GM21786 (cell line): ENCODE measurements around the gene GBF1.
"Not testable (repeated sequence)": the region's sequence is repeated elsewhere in the genome, so short reads cannot be mapped to it uniquely, and the experiment has no call there.

Experiments
- ATAC-seq: cut with Tn5 transposase; IDR thresholded peaks from one replicate; pipeline ENCODE4 v1.9.1; 2021; ENCODE audit not compliant: unreplicated experiment

Gene GBF1

DNA sequence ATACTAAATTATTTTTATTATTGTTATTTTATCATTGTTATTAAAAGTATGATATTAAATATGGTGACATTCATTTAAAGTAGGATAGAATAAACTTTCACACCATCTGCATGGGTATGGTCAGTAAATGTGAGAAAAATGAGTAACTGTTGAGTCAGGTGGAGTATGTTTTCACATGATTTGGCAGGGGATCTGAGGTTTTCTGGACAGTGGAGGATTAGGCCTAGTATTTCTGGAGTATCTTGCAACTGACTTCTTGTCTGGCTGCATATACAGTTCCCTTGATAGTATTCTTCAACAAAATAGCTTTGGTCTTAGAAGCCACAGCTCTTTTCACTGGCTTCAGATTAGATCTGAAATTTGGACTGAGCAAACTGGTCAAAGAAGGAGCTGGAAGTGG lies 54.5 kb downstream of the GBF1 start:
- ATAC-seq: no peak

- ATAC-seq: no peak
Observed at GRCh38 chr10:102300278-102300843, 55.0 kb downstream of the GBF1 start.

- ATAC-seq: not testable (repeated sequence)
Observed at GRCh38 chr10:102300912-102301311, 55.6 kb downstream of the GBF1 start.

DNA sequence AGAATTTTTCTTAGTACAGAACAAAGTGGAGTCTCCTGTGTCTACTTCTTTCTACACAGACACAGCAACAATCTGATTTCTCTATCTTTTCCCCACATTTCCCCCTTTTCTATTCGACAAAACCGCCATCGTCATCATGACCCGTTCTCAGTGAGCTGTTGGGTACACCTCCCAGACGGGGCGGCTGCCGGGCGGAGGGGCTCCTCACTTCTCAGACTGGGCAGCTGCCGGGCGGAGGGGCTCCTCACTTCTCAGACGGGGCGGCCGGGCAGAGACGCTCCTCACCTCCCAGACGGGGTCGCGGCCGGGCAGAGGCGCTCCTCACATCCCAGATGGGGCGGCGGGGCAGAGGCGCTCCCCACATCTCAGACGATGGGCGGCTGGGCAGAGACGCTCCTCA lies 56.0 kb downstream of the GBF1 start:
- ATAC-seq: not testable (repeated sequence)

- ATAC-seq: no peak
Observed at GRCh38 chr10:102302611-102303010, 57.3 kb downstream of the GBF1 start.

DNA sequence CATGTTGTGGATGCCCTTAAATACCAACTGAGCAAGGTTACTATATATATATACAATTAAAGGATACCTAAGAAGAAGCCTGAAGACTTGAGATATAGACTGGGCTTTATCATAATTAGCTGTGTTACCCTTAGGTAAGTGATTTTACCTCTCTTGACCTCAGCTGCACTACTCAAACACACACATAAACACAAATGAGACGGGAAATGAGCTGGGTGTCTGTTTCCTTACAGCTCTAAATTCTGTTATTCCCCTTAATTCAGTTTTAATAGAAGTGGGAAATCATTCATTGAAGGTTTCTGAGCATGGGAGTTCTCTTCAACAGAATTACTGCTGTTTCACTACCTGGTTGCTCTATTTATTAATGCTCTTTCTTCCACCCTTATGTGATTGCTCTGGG lies 60.7 kb downstream of the GBF1 start:
- no peak for ATAC-seq

GRCh38 chr10:102306710-102307109 lies 61.4 kb downstream of the GBF1 start:
- no peak for ATAC-seq

DNA sequence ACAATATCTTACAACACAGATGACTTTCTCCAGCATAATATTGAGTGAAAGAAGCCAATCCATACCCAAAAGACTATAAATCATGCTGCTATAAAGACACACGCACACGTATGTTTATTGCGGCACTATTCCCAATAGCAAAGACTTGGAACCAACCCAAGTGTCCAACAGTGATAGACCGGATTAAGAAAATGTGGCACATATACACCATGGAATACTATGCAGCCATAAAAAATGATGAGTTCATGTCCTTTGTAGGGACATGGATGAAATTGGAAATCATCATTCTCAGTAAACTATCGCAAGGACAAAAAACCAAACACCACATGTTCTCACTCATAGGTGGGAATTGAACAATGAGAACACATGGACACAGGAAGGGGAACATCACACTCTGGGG lies 63.0 kb downstream of the GBF1 start:
- not testable (repeated sequence) for ATAC-seq

GRCh38 chr10:102309236-102309635 lies 63.9 kb downstream of the GBF1 start:
- no peak for ATAC-seq

- no peak for ATAC-seq
Observed at GRCh38 chr10:102309916-102310315, 64.6 kb downstream of the GBF1 start.

DNA sequence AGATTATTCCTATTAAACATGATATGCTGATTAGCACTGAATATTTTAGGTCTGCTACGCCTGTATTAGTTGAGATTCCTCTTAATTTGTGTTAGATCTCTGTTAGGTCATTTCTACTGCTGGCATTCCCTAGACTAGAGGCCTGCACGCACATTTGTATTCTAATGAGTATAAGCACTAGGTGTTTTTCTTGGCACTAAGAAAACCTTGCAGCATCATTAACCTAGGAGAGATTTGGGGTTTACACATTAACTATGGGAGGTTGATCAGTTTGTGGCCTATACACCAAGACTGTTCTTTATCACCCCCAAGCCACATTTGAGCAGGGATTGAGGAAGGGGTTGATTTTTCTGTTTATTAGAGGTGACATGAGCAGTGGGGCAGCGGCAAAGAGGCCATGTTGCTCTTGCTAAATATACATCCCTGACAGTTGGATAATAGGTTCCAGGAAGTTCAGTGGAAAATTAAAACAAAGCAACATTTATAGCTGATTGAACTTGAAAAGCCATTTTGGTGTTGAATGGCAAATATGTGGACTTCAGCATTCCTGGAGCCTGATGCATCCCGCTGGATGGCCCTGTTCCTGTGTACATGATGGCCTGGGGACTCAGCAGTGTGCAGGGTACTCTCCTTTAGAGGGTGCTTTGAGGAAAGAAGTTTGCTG lies 65.2 kb downstream of the GBF1 start:
- ATAC-seq: no peak

- no peak for ATAC-seq
Observed at GRCh38 chr10:102311025-102311420, 65.7 kb downstream of the GBF1 start.

- ATAC-seq: no peak
Observed at GRCh38 chr10:102312683-102313082, 67.4 kb downstream of the GBF1 start.

- no peak for ATAC-seq
Observed at GRCh38 chr10:102313221-102313896, 68.0 kb downstream of the GBF1 start.

DNA sequence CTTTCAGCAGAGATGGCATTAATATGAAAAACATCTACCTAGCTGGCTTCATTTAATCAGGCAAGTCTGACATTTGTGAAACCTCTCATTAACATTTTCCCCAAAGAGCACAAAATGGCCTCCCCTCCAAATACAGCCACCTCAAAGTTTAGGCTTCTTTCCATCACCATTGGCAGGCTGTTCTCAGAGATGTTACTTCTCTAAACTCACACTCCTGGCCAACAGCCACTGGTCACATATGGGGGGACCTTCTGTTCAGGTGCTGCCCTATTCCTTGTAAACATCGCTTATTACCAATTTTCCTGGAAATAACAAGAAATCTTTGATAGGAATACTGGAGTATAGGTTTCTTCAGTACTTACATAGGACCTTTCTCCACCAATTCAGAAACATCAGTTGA lies 69.5 kb downstream of the GBF1 start:
- ATAC-seq: no peak

DNA sequence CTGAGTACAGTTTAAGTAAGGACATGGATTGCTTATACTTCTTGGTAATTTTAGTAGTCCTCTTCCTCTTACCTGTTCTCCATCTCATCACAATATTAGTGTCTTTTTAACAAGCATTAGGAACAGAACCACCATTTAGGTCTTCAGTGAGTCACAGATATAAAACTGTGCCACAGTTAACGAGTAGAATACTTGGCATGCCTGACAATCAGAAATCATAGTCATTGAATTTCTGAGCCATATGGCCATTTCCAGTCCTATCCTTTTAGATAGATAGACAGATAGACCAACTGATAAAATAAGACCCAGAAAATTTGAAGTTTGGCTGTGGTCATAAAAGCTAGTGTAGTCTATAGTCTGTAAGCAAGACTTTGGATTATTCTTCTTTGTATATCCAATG lies 71.1 kb downstream of the GBF1 start:
- ATAC-seq: no peak

DNA sequence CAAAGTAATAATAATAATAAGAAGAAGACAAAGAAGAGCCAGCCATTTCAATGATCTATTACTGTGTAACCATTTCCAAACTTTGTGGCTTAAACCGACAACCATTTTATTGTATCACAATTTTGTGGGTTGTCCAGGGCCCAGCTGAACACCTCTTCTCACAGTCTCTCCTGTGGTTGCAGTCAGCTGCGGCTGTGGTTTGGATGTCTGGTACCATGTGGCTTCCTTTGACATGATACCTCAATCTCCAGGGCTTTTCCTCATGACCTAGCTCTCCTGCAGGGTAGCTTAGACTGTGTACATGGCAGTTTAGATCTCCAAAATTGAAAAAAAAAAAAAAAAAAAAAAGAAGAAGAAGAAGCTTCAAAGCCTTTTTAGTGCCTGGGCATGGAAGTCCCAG lies 77.6 kb downstream of the GBF1 start:
- no peak for ATAC-seq

DNA sequence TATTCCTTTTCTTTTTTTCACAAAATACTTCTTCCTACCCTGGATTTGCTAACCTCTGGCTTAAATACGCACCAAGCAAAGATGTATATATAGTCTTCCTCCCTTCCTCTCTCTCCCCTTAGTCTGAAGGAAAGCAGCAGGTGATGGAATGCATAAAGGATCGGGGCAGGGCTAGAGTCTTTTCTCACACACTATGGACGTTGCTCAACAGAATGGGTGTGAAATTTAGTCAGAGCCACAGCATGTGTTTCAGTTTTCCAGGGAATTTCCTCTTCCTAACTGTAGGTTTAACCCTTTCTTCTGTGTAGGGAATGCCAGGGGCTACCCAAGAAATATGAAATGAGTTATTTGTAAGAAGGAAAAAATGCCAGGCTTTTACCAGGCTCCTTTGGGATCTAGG lies 78.7 kb downstream of the GBF1 start:
- ATAC-seq: no peak

DNA sequence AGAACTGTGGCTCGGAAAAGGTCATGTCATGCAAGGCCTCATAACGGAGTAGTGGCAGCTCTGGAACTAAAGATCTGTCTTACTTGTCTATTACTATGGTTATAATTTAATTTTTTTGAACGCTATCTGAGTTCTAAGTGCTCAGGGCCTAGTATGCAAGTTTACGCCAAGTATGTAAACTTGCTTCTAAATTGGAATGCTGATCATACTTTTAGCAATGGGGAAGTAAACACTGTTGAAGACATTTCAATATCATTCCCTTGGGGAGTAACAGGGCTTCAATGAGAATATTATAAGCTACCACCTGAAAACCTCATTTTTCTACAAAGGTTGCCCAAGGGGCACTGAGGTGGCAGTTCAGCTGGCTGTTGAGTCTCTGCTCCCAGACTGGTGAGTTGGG lies 80.7 kb downstream of the GBF1 start:
- ATAC-seq: no peak

DNA sequence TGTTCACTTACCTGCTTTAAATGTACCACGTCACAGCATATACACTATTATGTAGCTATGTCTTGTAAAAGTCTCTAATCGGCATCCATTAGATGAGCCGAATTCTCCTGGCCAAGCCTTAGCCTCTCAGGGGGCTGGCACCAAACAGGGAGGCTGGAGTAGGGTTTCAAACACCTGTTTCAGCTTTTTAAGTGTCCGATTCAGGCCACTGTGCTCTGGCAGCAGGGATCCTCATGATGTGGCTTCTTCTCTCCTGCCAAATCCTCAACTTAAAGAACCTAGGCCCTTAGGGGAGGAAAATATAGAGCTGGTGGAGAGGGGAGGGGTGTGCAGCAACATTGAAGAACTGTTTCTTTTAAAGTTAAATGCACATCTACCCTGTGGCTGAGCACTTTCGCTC lies 81.7 kb downstream of the GBF1 start:
- ATAC-seq: no peak

DNA sequence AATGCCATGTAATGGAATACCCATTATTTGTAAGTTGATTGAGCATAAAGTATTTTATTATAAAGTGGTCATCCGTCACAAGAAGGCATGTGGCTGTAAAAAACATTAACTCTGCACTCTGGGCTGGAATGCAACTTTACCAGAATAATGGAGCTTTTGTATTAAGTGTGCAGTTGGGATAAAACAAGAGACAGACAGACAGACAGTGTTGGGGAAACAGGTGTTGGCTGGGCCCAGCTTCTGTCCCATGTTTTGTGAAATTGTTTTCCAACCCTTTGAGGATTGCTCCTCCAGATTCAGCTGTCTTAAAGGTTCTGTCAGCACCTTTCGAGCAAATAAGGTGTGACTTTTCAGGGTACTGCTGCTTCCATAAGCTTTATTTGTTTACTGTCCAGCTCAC lies 82.3 kb downstream of the GBF1 start:
- no peak for ATAC-seq

DNA sequence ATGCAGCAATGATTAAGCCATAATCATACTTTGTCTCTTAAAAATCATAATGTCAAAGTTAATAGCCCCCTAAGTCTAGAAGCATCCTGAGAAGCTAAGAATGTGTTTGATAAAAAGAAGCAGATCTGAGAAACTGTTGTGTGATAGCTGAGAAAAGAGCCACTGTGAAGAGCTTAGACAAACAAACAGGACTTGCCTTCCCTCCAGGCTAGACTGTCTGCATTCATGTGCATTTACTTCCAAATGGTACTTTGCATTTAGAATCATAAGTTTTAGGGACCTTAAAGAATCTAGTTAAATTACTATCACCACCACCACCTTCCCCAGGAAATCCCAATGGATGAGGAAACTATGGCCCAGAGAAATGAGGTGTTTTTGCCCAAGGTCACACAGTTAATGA lies 87.4 kb downstream of the GBF1 start:
- ATAC-seq: no peak

GRCh38 chr10:102334101-102334500 lies 88.8 kb downstream of the GBF1 start:
- ATAC-seq: no peak
